Liver (tissue), 9 donors: Measurements from ENCODE around the gene MANF. TPM values are rescaled to one million over a fixed set of nuclear protein-coding genes. Genes with fewer than 3 reads are reported as not detected.

ENCODE experiments used
- DNase-seq: peaks from one replicate; pipeline ENCODE4 v3.0.0-alpha.2; 2017; ENCODE audit warnings: low spot score
- H3K27ac ChIP-seq, 2 donors: one replicate each; pipeline ENCODE4 v1.7.0; 2013; ENCODE audit warnings: inconsistent platforms in 2 of 2, low read length in 2 of 2, control low read depth in 1 of 2, low read depth in 1 of 2, mild to moderate bottlenecking in 1 of 2
- H3K27me3 ChIP-seq, 4 donors: one replicate each; pipeline versions ENCODE4 v1.6.1 to v1.7.0; 2013; ENCODE audit warnings: low read length in 3 of 4, inconsistent platforms in 1 of 4, mild to moderate bottlenecking in 1 of 4, moderate library complexity in 1 of 4; ENCODE audit not compliant: control insufficient read depth in 4 of 4, insufficient read depth in 4 of 4
- H3K36me3 ChIP-seq, 4 donors: one replicate each; pipeline versions ENCODE4 v1.6.1 to v1.7.0; 2013; ENCODE audit warnings: low read length in 3 of 4, mild to moderate bottlenecking in 3 of 4, low read depth in 1 of 4, moderate library complexity in 1 of 4; ENCODE audit not compliant: control insufficient read depth in 4 of 4, insufficient read depth in 3 of 4
- H3K4me1 ChIP-seq, 4 donors: one replicate each; pipeline versions ENCODE4 v1.6.1 to v1.7.0; 2013; ENCODE audit warnings: low read length in 3 of 4, mild to moderate bottlenecking in 3 of 4, moderate library complexity in 1 of 4; ENCODE audit not compliant: control insufficient read depth in 4 of 4, insufficient read depth in 4 of 4
- H3K4me3 ChIP-seq, 3 donors: one replicate each; pipeline versions ENCODE4 v1.6.1 to v1.7.0; 2013; ENCODE audit warnings: low read length in 3 of 3, control low read depth in 1 of 3, low read depth in 1 of 3, mild to moderate bottlenecking in 1 of 3
- H3K9ac ChIP-seq, 2 donors: one replicate each; pipeline ENCODE4 v1.7.0; 2013; ENCODE audit warnings: low read length in 2 of 2, mild to moderate bottlenecking in 2 of 2, moderate library complexity in 2 of 2, control low read depth in 1 of 2, low read depth in 1 of 2
- H3K9me3 ChIP-seq, 4 donors: one replicate each; pipeline versions ENCODE4 v1.6.1 to v1.7.0; 2013; ENCODE audit warnings: low read length in 3 of 4; ENCODE audit not compliant: control insufficient read depth in 4 of 4
- EGR1 ChIP-seq, 2 donors: IDR thresholded peaks; 2 replicates each; pipeline ENCODE4 v1.6.1; 2016 to 2018; ENCODE audit warnings: antibody characterized with exemption in 2 of 2, low read depth in 2 of 2
- FOXA1 ChIP-seq: IDR thresholded peaks from 2 replicates; pipeline ENCODE4 v1.6.1; 2016; ENCODE audit warnings: antibody characterized with exemption
- FOXA2 ChIP-seq: IDR thresholded peaks from 2 replicates; pipeline ENCODE4 v1.6.1; 2016; ENCODE audit warnings: antibody characterized with exemption
- GABPA ChIP-seq, 2 donors: IDR thresholded peaks in 1 of 2; conservative IDR thresholded peaks in 1 of 2; 2 replicates each; pipeline ENCODE4 v1.6.1; 2016; ENCODE audit warnings: antibody characterized with exemption in 2 of 2, mild to moderate bottlenecking in 1 of 2, moderate library complexity in 1 of 2
- HNF4A ChIP-seq, 2 donors: conservative IDR thresholded peaks; 2 replicates each; pipeline ENCODE4 v1.6.1; 2016; ENCODE audit warnings: antibody characterized with exemption in 2 of 2, mild to moderate bottlenecking in 2 of 2
- HNF4G ChIP-seq: IDR thresholded peaks from 2 replicates; pipeline ENCODE4 v1.6.1; 2016; ENCODE audit warnings: antibody characterized with exemption
- JUND ChIP-seq, 2 donors: IDR thresholded peaks; 2 replicates each; pipeline ENCODE4 v1.6.1; 2016; ENCODE audit warnings: antibody characterized with exemption in 2 of 2
- NR2F2 ChIP-seq: IDR thresholded peaks from 2 replicates; pipeline ENCODE4 v1.6.1; 2016; ENCODE audit warnings: antibody characterized with exemption
- RAD21 ChIP-seq, 2 donors: IDR thresholded peaks; 2 replicates each; pipeline ENCODE4 v1.6.1; 2016; ENCODE audit warnings: antibody characterized with exemption in 2 of 2, mild to moderate bottlenecking in 2 of 2
- RXRA ChIP-seq, 2 donors: IDR thresholded peaks; 2 replicates each; pipeline ENCODE4 v1.6.1; 2017 to 2018; ENCODE audit warnings: antibody characterized with exemption in 2 of 2, mild to moderate bottlenecking in 1 of 2
- SP1 ChIP-seq: IDR thresholded peaks from 2 replicates; pipeline ENCODE4 v1.6.1; 2018; ENCODE audit warnings: antibody characterized with exemption, mild to moderate bottlenecking
- TAF1 ChIP-seq: conservative IDR thresholded peaks from 2 replicates; pipeline ENCODE4 v1.6.1; 2016; ENCODE audit warnings: antibody characterized with exemption, mild to moderate bottlenecking
- YY1 ChIP-seq: IDR thresholded peaks from 2 replicates; pipeline ENCODE4 v1.6.1; 2016; ENCODE audit warnings: antibody characterized with exemption, mild to moderate bottlenecking
- WGBS: extraction: QIAGEN DNeasy Blood & Tissue Kit; methylation state at CpG from one replicate; pipeline ENCODE4 v1.1.7; 2013; 5-methylcytosine and 5-hydroxymethylcytosine counted together
- polyA plus RNA-seq, 2 donors: library from polyadenylated mRNA; stranded (reverse) in 1 of 2; unstranded in 1 of 2; fragments of 200-250 nt in 1 of 2; fragments of >200 nt in 1 of 2; fragmentation: Nextera tagmentation in 1 of 2; extraction: Ambion mirVana in 1 of 2; gene quantifications; one replicate each; pipeline versions ENCODE4 v1.2.1 to v1.2.3, GENCODE V29; 2013 to 2015
- total RNA-seq, 2 donors: library from RNA; depleted of rRNA; stranded (reverse); fragments of >200 nt; gene quantifications; one replicate each; pipeline ENCODE4 v1.2.3, GENCODE V29; 2014
- TF ChIP-seq, protein P1 (sequence below): fragments of 150-350 bp; IDR thresholded peaks from 2 replicates; pipeline ENCODE4 v1.5.1; 2017; ENCODE audit warnings: improper control_type of control experiment, low read depth, low read length; ENCODE audit not compliant: missing input control
- TF ChIP-seq, protein P2 (sequence below): IDR thresholded peaks from 2 replicates; pipeline ENCODE4 v1.6.1; 2016; ENCODE audit warnings: antibody characterized with exemption, mild to moderate bottlenecking
- TF ChIP-seq, protein P3 (sequence below): IDR thresholded peaks from 2 replicates; pipeline ENCODE4 v1.6.1; 2016; ENCODE audit warnings: antibody characterized with exemption
- TF ChIP-seq, protein P4 (sequence below): IDR thresholded peaks from 2 replicates; pipeline ENCODE4 v1.6.1; 2016; ENCODE audit warnings: antibody characterized with exemption
- TF ChIP-seq, protein P5 (sequence below): IDR thresholded peaks from 2 replicates; pipeline ENCODE4 v1.6.1; 2016; ENCODE audit warnings: antibody characterized with exemption
- donor health status: healthy.
- donor health status: healthy.
- donor health status: healthy.
- donor health status: healthy.
- donor health status: healthy.

The MANF gene
- total RNA-seq (100 to 1,000 TPM in 1 of 2 donors, 10 to 100 TPM in 1; 28.9 to 109 TPM), polyA plus RNA-seq (100 to 1,000 TPM in 1 of 2 donors, 10 to 100 TPM in 1; 42.5 to 116 TPM)

DNA sequence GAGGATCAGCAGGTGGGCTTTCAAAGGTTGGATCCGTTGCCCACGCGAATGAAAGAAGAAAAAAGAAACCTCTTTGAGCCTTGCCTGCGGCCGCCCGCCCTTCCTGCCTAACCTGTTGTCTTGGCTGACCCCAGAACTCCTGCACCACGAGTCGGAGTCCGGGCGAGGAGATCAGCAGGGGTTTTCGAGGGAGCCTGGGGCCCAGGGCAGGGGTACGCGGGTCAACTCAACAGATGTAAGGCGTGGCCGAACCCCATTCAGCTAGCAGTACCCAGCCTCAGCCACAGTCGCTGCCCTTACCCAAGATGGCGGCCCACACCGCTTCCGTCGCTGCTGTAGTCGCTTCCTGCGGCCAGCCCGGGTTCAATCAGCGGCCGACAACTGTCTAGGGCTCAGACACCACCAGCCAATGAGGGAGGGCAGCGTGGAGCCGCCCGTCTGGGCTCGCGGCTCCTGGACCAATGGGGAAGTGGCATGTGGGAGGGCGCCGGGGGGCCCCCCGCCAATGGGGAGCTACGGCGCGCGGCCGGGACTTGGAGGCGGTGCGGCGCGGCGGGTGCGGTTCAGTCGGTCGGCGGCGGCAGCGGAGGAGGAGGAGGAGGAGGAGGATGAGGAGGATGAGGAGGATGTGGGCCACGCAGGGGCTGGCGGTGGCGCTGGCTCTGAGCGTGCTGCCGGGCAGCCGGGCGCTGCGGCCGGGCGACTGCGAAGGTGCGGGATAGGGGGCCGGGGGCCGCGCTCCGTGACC, at the start of gene MANF:
MANF (plus strand) TSS at position 566 of the 748 bp plus-strand sequence; CDS start at position 618, 52 bp downstream.
- peak; percentile 95 for DNase-seq
- peaks cover 0 to 48% (median 38%) of the 10 kb centered on the region in 4 donors for H3K4me1 ChIP-seq
- under 1% methylated on average over 65 of the region's 65 CpGs for WGBS

More for the DNA sequence above, at the start of gene MANF:
- H3K36me3 ChIP-seq: peaks cover 6 to 15% (median 13%) of the 10 kb centered on the region in 4 donors
- peak within 1 kb of the TSS; percentile 82 to 99 (median 91) for H3K4me3 ChIP-seq
- H3K9me3 ChIP-seq: no peaks in the 10 kb centered on the region
- H3K27ac ChIP-seq: peak within 1 kb of the TSS; percentile 95 to 96
- TF ChIP-seq YY1 (peak; percentile 100), HNF4A (conservative IDR thresholded peaks at IDR 0.05) (peak in 1 of 2 donors; percentile 24), RXRA (IDR thresholded peaks at IDR 0.05) (peak; percentile 73 to 87), TAF1 (peak; percentile 3), GABPA (IDR thresholded peaks at IDR 0.05 in 1 of 2, conservative IDR thresholded peaks at IDR 0.05 in 1 of 2) (peak in 1 of 2 donors; percentile 90), SP1 (peak; percentile 90), FOXA1 (no peak), FOXA2 (no peak), NR2F2 (peak; percentile 44), HNF4G (no peak), JUND (IDR thresholded peaks at IDR 0.05) (no peak), EGR1 (IDR thresholded peaks at IDR 0.05; ENCODE audit: low read depth in 2 of 2) (no peak), RAD21 (IDR thresholded peaks at IDR 0.05) (no peak)
- TF ChIP-seq, protein P1, sequence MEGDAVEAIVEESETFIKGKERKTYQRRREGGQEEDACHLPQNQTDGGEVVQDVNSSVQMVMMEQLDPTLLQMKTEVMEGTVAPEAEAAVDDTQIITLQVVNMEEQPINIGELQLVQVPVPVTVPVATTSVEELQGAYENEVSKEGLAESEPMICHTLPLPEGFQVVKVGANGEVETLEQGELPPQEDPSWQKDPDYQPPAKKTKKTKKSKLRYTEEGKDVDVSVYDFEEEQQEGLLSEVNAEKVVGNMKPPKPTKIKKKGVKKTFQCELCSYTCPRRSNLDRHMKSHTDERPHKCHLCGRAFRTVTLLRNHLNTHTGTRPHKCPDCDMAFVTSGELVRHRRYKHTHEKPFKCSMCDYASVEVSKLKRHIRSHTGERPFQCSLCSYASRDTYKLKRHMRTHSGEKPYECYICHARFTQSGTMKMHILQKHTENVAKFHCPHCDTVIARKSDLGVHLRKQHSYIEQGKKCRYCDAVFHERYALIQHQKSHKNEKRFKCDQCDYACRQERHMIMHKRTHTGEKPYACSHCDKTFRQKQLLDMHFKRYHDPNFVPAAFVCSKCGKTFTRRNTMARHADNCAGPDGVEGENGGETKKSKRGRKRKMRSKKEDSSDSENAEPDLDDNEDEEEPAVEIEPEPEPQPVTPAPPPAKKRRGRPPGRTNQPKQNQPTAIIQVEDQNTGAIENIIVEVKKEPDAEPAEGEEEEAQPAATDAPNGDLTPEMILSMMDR: no peak
- TF ChIP-seq, protein P2, sequence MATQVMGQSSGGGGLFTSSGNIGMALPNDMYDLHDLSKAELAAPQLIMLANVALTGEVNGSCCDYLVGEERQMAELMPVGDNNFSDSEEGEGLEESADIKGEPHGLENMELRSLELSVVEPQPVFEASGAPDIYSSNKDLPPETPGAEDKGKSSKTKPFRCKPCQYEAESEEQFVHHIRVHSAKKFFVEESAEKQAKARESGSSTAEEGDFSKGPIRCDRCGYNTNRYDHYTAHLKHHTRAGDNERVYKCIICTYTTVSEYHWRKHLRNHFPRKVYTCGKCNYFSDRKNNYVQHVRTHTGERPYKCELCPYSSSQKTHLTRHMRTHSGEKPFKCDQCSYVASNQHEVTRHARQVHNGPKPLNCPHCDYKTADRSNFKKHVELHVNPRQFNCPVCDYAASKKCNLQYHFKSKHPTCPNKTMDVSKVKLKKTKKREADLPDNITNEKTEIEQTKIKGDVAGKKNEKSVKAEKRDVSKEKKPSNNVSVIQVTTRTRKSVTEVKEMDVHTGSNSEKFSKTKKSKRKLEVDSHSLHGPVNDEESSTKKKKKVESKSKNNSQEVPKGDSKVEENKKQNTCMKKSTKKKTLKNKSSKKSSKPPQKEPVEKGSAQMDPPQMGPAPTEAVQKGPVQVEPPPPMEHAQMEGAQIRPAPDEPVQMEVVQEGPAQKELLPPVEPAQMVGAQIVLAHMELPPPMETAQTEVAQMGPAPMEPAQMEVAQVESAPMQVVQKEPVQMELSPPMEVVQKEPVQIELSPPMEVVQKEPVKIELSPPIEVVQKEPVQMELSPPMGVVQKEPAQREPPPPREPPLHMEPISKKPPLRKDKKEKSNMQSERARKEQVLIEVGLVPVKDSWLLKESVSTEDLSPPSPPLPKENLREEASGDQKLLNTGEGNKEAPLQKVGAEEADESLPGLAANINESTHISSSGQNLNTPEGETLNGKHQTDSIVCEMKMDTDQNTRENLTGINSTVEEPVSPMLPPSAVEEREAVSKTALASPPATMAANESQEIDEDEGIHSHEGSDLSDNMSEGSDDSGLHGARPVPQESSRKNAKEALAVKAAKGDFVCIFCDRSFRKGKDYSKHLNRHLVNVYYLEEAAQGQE: peak; percentile 79
- TF ChIP-seq, protein P3, sequence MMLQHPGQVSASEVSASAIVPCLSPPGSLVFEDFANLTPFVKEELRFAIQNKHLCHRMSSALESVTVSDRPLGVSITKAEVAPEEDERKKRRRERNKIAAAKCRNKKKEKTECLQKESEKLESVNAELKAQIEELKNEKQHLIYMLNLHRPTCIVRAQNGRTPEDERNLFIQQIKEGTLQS: no peak
- TF ChIP-seq, protein P4, sequence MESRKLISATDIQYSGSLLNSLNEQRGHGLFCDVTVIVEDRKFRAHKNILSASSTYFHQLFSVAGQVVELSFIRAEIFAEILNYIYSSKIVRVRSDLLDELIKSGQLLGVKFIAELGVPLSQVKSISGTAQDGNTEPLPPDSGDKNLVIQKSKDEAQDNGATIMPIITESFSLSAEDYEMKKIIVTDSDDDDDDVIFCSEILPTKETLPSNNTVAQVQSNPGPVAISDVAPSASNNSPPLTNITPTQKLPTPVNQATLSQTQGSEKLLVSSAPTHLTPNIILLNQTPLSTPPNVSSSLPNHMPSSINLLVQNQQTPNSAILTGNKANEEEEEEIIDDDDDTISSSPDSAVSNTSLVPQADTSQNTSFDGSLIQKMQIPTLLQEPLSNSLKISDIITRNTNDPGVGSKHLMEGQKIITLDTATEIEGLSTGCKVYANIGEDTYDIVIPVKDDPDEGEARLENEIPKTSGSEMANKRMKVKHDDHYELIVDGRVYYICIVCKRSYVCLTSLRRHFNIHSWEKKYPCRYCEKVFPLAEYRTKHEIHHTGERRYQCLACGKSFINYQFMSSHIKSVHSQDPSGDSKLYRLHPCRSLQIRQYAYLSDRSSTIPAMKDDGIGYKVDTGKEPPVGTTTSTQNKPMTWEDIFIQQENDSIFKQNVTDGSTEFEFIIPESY: no peak
- TF ChIP-seq, protein P5, sequence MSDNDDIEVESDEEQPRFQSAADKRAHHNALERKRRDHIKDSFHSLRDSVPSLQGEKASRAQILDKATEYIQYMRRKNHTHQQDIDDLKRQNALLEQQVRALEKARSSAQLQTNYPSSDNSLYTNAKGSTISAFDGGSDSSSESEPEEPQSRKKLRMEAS: no peak
- H3K27me3 ChIP-seq: no peaks in the 10 kb centered on the region
- peak within 1 kb of the TSS; percentile 90 to 93 for H3K9ac ChIP-seq
